Caco-2 (cell line): ENCODE data around the gene XPOT. TPM values are rescaled to one million over a fixed set of nuclear protein-coding genes. Genes with fewer than 3 reads are reported as not detected.

ENCODE experiments used
- BruUV-seq: library from RNA; stranded (reverse); fragments of 400-500 nt; replicated peaks from 2 replicates; lab custom pipeline; 2021; lab: Mats Ljungman, UMichigan
- CTCF ChIA-PET: fragments of 300-600 bp; sonication (Branson Sonifier 250); formaldehyde crosslinking; loops from one replicate; lab custom pipeline; 2022; ENCODE audit warnings: antibody characterized with exemption; lab: Charles Lee
- POLR2A ChIA-PET: fragments of 300-600 bp; sonication (Branson Sonifier 250); formaldehyde crosslinking; loops from one replicate; lab custom pipeline; 2022; ENCODE audit warnings: antibody characterized with exemption; lab: Charles Lee
- DNase-seq, 2 experiments: peaks; one replicate each; pipeline versions ENCODE4 v3.0.0 to v3.0.0-alpha.2; 2020 to 2022
- H3K27me3 ChIP-seq: replicated peaks from 2 replicates; pipeline ENCODE4 v1.6.0; 2011; ENCODE audit warnings: low read length; ENCODE audit not compliant: control insufficient read depth, insufficient read depth
- H3K36me3 ChIP-seq: 2 replicates; pipeline ENCODE4 v1.5.1; 2011; ENCODE audit warnings: low read length; ENCODE audit not compliant: control insufficient read depth, insufficient read depth
- H3K4me1 ChIP-seq: fragments of 250-450 bp; sonication (Bioruptor Pico); 2 replicates; pipeline ENCODE4 v1.5.1; 2020; ENCODE audit warnings: mild to moderate bottlenecking
- H3K4me3 ChIP-seq: 2 replicates; pipeline ENCODE4 v1.5.1; 2011; ENCODE audit warnings: low read depth, mild to moderate bottlenecking, control low read depth, low read length
- H3K9me3 ChIP-seq: fragments of 250-450 bp; sonication (Bioruptor Pico); 2 replicates; pipeline ENCODE4 v1.5.1; 2020; ENCODE audit warnings: mild to moderate bottlenecking, moderate library complexity
- H3K27ac Mint-ChIP-seq: one replicate; pipeline ENCODE4 v1.8.0; 2022; ENCODE audit warnings: mixed read lengths; ENCODE audit not compliant: unreplicated experiment
- H3K27me3 Mint-ChIP-seq: one replicate; pipeline ENCODE4 v1.8.0; 2022; ENCODE audit warnings: mixed read lengths; ENCODE audit not compliant: insufficient read depth, unreplicated experiment
- H3K36me3 Mint-ChIP-seq: one replicate; pipeline ENCODE4 v1.8.0; 2022; ENCODE audit warnings: mild to moderate bottlenecking, mixed read lengths; ENCODE audit not compliant: insufficient read depth, unreplicated experiment
- H3K4me1 Mint-ChIP-seq: one replicate; pipeline ENCODE4 v1.8.0; 2022; ENCODE audit warnings: low read depth, mixed read lengths; ENCODE audit not compliant: unreplicated experiment
- H3K4me3 Mint-ChIP-seq: one replicate; pipeline ENCODE4 v1.8.0; 2022; ENCODE audit warnings: mild to moderate bottlenecking, moderate library complexity, mixed read lengths; ENCODE audit not compliant: unreplicated experiment
- H3K9me3 Mint-ChIP-seq: one replicate; pipeline ENCODE4 v1.8.0; 2022; ENCODE audit warnings: mixed read lengths; ENCODE audit not compliant: unreplicated experiment
- CTCF ChIP-seq, 2 experiments: fragments of 200-600 bp in 1 of 2; IDR thresholded peaks; 1 replicate in 1 of 2; 2 replicates in 1 of 2; pipeline versions ENCODE4 v1.5.1 to v1.8.0; 2011 to 2022; ENCODE audit warnings: antibody characterized with exemption in 1 of 2, control low read depth in 1 of 2, inconsistent platforms in 1 of 2, low read depth in 1 of 2, low read length in 1 of 2, mild to moderate bottlenecking in 1 of 2, moderate library complexity in 1 of 2; ENCODE audit not compliant: insufficient read depth in 1 of 2, severe bottlenecking in 1 of 2, unreplicated experiment in 1 of 2
- intact Hi-C: fragments of 100-400 bp; cut with micrococcal nuclease; formaldehyde crosslinking; loops from one replicate; pipeline ENCODE4 v1.10.0; 2022; ENCODE audit not compliant: unreplicated experiment
- total RNA-seq: library from RNA; stranded (reverse); gene quantifications from 2 replicates; pipeline ENCODE4 v1.2.3, GENCODE V29; 2022

The XPOT gene
- total RNA-seq, 1 experiment from 2014 or later: 174 TPM

- BruUV-seq: no TSS peak
Observed at GRCh38 chr12:64427988-64428387, 23.8 kb downstream of the XPOT start.

GRCh38 chr12:64428956-64429355 is 24.8 kb downstream of the XPOT start:
- H3K27ac Mint-ChIP-seq: no peak overlapping the region
- CTCF ChIA-PET: no interaction called here
- no peaks in the 10 kb centered on the region for H3K9me3 ChIP-seq
- H3K27me3 Mint-ChIP-seq: no peaks in the 10 kb centered on the region
- no TSS peak for BruUV-seq
- no peak overlapping the region for H3K4me3 Mint-ChIP-seq
- DNase-seq: no peak
- no peaks in the 10 kb centered on the region for H3K27me3 ChIP-seq
- no peak overlapping the region for H3K4me3 ChIP-seq
- POLR2A ChIA-PET: no interaction called here
- peaks cover 100% of the 10 kb centered on the region for H3K36me3 Mint-ChIP-seq
- no peaks in the 10 kb centered on the region for H3K9me3 Mint-ChIP-seq
- H3K4me1 Mint-ChIP-seq: no peaks in the 10 kb centered on the region
- no peak for TF ChIP-seq CTCF (IDR thresholded peaks at IDR 0.05; ENCODE audit: insufficient read depth in 1 of 2, low read depth in 1 of 2, low read length in 1 of 2, severe bottlenecking in 1 of 2, unreplicated experiment in 1 of 2)
- H3K4me1 ChIP-seq: no peaks in the 10 kb centered on the region
- intact Hi-C loops: no loop called here
- H3K36me3 ChIP-seq: peaks cover 3% of the 10 kb centered on the region; the same call in 1 of the 2 replicates

More at GRCh38 chr12:64427988-64428387, 23.8 kb downstream of the XPOT start:
- ChIA-PET CTCF (no interaction called here), POLR2A (interaction anchor here (0.7 kb wide), 1 partner anchor 48 kb away, joined by 3 read pairs; no protein-coding TSS in a partner anchor)
- no peaks in the 10 kb centered on the region for H3K27me3 ChIP-seq
- H3K4me3 ChIP-seq: no peak overlapping the region
- Mint-ChIP-seq H3K9me3 (no peaks in the 10 kb centered on the region), H3K4me1 (no peaks in the 10 kb centered on the region), H3K27ac (no peak overlapping the region), H3K27me3 (no peaks in the 10 kb centered on the region), H3K36me3 (peaks cover 100% of the 10 kb centered on the region), H3K4me3 (no peak overlapping the region)
- intact Hi-C loops: no loop called here
- H3K9me3 ChIP-seq: no peaks in the 10 kb centered on the region
- no peak for DNase-seq
- peaks cover 3% of the 10 kb centered on the region; the same call in 1 of the 2 replicates for H3K36me3 ChIP-seq
- H3K4me1 ChIP-seq: no peaks in the 10 kb centered on the region
- TF ChIP-seq CTCF (IDR thresholded peaks at IDR 0.05; ENCODE audit: insufficient read depth in 1 of 2, low read depth in 1 of 2, low read length in 1 of 2, severe bottlenecking in 1 of 2, unreplicated experiment in 1 of 2): no peak

GRCh38 chr12:64430886-64431285 is 26.7 kb downstream of the XPOT start:
- Mint-ChIP-seq H3K4me1 (no peaks in the 10 kb centered on the region), H3K9me3 (no peaks in the 10 kb centered on the region), H3K4me3 (no peak overlapping the region), H3K36me3 (peaks cover 100% of the 10 kb centered on the region), H3K27ac (no peak overlapping the region), H3K27me3 (no peaks in the 10 kb centered on the region)
- H3K36me3 ChIP-seq: peaks cover 3% of the 10 kb centered on the region; the same call in 1 of the 2 replicates
- no TSS peak for BruUV-seq
- ChIA-PET CTCF (no interaction called here), POLR2A (no interaction called here)
- TF ChIP-seq CTCF (IDR thresholded peaks at IDR 0.05; ENCODE audit: insufficient read depth in 1 of 2, low read depth in 1 of 2, low read length in 1 of 2, severe bottlenecking in 1 of 2, unreplicated experiment in 1 of 2): no peak
- intact Hi-C loops: no loop called here
- no peak for DNase-seq
- no peaks in the 10 kb centered on the region for H3K27me3 ChIP-seq
- H3K4me3 ChIP-seq: no peak overlapping the region
- no peaks in the 10 kb centered on the region for H3K9me3 ChIP-seq
- H3K4me1 ChIP-seq: no peaks in the 10 kb centered on the region
